Measurements from ENCODE around the gene ZCCHC2.

ZCCHC2 gene

DNA sequence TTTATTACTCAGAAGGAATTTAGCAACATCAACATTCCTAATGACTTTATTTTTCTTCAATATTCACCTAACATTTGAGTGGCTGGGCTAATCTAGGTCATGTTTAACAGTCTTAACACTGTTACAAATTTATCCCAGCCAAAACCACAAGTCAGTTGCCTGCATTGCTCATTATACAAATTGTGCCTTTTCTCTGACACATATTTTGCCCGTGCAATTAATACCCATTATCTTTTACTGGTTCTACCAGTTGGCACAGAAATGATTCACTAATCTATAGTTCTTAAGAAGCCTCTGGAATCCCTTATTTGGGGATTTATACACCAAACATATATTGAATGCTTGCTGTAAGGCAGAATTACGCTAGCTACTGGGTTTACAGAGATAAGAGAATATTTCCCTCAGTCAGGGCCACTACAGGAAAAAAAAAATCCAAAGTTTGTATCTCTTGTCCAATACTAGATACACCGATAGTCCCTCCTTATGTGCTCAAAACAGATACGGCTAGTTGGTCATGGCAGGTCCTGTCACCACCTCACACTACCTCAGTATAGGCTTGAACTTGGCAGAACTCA, 46.3 kb downstream of the ZCCHC2 start:
- TF ChIP-seq GATA3 (IDR thresholded peaks at IDR 0.05; ENCODE audit: low read depth, low read length) (no peak), GATA2 (IDR thresholded peaks at IDR 0.05; ENCODE audit: low read depth, low read length) (no peak)

DNA sequence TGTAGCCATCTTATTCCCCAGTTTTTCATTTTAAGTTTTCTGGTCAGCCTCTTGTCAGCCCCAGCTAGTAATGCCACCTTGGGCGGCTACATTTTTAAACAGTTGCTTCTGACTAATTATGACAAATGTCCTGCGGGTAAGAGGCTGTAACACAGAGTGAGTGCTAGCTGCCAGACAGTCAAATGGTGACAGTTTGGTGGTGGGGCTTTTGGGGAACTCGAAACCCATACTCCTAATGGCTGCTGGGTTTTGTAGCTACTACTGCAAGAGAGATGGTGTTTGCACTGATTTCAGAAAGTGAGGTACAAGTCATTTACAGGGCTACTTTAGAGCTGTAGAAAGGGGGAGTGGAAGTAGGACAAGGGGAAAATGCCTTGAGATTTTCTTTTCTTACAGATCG, 48.2 kb downstream of the ZCCHC2 start:
- TF ChIP-seq GATA2 (IDR thresholded peaks at IDR 0.05; ENCODE audit: low read depth, low read length) (no peak), GATA3 (IDR thresholded peaks at IDR 0.05; ENCODE audit: low read depth, low read length) (no peak)

DNA sequence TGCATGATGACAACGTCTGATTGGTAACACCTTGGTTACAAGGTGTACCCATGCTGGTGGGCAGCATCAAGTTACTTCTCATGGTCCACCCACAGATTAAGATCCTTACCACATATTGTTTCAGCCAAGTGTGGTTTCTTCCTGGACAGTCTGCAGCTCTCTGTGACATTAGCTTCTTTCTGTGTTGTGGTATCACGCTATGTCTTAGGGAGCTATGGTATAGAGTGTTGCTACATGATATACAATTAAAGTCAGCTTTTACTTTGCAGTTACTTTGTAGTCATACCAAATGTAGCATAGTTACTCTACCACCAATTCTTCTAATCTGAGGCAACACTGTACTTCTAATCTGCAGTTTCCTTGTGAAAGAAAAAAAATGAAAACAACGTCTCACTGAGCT, 48.8 kb downstream of the ZCCHC2 start:
- TF ChIP-seq GATA3 (IDR thresholded peaks at IDR 0.05; ENCODE audit: low read depth, low read length) (no peak), GATA2 (IDR thresholded peaks at IDR 0.05; ENCODE audit: low read depth, low read length) (no peak)

DNA sequence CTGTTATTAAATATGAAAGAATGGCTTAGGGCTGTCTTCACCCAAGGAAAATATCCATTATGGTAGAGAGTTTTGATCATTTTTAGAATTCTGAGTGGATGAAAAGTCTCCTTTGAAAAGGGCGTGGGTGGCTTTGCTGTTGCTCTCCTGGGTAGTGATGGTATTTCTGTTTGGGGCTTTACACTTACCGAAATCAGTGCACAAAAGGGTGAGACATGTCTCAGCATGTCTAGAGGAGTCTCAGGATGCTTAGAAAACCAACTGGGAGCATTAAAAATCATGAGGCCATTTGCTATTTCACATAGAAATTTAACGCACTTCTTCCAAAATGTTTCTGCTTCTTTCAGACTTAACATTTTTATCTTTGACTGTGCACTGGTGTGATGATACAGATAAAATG, 49.6 kb downstream of the ZCCHC2 start:
- TF ChIP-seq GATA2 (IDR thresholded peaks at IDR 0.05; ENCODE audit: low read depth, low read length) (no peak), GATA3 (IDR thresholded peaks at IDR 0.05; ENCODE audit: low read depth, low read length) (no peak)

DNA sequence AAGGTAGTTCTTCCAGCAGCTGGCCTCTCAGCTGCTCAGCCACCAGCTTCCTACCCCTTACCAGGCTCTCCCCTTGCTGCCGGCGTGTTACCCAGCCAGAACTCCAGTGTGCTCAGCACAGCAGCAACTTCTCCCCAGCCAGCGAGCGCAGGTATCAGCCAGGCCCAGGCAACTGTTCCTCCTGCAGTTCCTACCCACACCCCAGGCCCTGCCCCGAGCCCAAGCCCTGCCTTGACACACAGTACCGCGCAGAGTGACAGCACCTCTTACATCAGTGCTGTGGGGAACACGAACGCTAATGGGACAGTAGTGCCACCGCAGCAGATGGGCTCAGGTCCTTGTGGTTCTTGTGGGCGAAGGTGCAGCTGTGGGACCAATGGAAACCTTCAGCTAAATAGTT, 52.0 kb downstream of the ZCCHC2 start:
- no peak for TF ChIP-seq GATA2 (IDR thresholded peaks at IDR 0.05; ENCODE audit: low read depth, low read length)
- no peak for TF ChIP-seq GATA3 (IDR thresholded peaks at IDR 0.05; ENCODE audit: low read depth, low read length)

DNA sequence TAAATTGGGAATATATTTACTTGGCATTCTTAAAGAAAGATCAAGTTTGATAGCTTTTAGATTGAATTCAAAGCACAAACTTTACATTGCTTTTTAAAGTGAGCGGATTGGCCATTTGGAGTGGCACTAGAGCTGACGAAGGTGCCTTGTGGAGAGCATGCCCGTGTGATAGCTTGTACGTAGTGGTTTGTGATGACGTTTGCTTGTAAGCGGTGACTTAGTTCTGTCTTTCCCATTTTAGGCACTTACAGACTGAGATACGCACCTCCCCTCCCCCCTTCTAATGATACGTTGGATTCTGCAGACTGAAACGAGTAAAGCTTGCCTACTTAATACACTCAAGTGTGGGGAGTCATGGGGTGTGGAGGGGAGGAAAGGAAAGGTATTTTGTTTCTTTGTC, 53.4 kb downstream of the ZCCHC2 start:
- TF ChIP-seq GATA2 (IDR thresholded peaks at IDR 0.05; ENCODE audit: low read depth, low read length) (no peak), GATA3 (IDR thresholded peaks at IDR 0.05; ENCODE audit: low read depth, low read length) (no peak)

DNA sequence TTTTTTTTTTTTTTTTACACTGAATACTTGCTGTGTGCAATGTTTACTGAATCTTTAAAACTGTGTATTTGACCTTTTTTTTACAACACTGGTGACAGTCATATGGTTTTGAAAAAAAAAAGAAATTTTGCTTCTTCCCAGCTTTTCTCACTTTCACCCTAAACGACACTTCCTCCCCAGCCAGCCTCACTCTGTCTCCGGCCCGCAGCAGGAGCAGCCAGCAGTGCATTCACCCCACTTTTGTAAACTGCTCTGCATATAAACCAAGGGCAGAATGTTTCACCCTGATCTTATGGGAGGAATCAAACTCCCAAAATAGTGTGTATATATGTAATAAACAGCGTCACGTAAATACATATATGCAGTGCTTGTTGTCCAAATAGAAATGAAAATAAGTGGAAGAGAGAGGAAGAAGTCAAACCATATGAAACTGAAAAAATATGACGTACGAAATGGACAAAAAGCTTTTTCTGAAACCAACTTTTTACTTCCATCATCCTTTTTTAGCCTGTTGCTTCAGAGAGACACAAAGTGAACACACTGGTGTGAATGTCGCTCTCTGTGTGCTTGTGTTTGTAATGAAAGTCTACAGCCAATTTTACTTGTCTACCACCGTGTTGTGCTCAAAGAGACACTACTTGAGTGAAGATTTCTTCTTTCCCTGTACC, 54.2 kb downstream of the ZCCHC2 start:
- TF ChIP-seq GATA2 (IDR thresholded peaks at IDR 0.05; ENCODE audit: low read depth, low read length) (no peak), GATA3 (IDR thresholded peaks at IDR 0.05; ENCODE audit: low read depth, low read length) (no peak)

DNA sequence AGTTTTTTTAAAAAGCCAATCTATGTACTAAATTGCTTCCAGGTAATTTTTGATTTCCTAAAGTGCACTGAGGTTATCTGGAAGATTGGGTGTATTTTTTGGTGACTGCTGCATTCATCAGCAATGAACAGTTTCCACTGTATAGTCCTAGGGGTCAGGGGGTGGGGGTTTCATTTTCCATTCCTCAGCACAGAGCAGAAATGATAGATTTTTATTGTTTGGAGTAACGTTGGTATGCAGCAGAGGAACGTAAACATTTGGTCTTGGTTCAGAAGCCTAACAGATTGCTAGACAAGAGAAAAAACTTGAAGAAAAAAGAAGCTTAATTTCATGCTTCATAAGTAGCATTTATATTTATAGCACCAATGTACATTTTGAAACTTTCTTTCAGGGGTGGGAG, 54.9 kb downstream of the ZCCHC2 start:
- no peak for TF ChIP-seq GATA3 (IDR thresholded peaks at IDR 0.05; ENCODE audit: low read depth, low read length)
- TF ChIP-seq GATA2 (IDR thresholded peaks at IDR 0.05; ENCODE audit: low read depth, low read length): no peak

DNA sequence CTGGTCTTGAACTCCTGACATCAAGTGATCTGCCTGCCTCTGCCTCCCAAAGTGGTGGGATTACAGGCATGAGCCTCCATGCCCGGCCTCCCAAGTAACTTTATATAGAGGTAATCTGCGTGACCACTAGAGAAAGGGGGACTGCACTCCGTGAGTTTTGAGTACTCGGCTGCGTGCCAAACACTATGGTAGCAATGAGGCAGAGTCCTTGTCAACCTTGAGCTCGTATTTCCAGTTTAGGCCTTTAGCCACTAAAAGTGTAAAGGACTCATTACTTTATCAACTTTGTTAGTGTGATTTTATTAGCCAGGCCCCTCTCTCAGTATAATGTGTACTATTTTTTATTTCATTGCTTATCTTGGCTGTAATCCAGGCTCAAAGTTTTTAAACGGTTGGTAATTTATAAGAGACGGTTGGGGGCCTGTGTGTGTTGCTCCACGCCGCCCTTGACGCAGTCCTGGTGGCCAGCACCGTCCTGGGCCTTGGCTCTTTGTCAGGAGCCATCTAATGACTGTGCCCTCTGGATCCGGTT, 56.2 kb downstream of the ZCCHC2 start:
- TF ChIP-seq GATA2 (IDR thresholded peaks at IDR 0.05; ENCODE audit: low read depth, low read length) (no peak), GATA3 (IDR thresholded peaks at IDR 0.05; ENCODE audit: low read depth, low read length) (no peak)

DNA sequence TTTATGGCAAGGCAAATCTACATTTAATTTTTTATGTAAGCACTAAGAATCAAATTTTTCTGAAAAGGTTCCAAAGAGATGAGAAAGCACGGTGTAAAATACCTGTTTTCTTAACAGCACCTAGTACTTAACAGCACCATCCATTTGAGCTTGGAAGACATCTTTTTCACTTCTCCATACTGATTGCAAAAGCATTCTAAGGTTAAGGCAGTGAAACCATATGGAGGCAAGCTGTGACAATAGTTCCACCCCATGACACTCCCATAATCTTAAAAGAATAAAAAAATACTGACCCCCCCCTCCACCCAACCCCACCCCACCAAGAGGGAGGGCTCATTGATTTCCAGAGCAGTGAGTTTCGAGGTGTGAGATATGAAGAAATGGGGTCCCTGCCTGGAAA, 60.6 kb downstream of the ZCCHC2 start:
- TF ChIP-seq GATA3 (IDR thresholded peaks at IDR 0.05; ENCODE audit: low read depth, low read length) (no peak), GATA2 (IDR thresholded peaks at IDR 0.05; ENCODE audit: low read depth, low read length) (no peak)

DNA sequence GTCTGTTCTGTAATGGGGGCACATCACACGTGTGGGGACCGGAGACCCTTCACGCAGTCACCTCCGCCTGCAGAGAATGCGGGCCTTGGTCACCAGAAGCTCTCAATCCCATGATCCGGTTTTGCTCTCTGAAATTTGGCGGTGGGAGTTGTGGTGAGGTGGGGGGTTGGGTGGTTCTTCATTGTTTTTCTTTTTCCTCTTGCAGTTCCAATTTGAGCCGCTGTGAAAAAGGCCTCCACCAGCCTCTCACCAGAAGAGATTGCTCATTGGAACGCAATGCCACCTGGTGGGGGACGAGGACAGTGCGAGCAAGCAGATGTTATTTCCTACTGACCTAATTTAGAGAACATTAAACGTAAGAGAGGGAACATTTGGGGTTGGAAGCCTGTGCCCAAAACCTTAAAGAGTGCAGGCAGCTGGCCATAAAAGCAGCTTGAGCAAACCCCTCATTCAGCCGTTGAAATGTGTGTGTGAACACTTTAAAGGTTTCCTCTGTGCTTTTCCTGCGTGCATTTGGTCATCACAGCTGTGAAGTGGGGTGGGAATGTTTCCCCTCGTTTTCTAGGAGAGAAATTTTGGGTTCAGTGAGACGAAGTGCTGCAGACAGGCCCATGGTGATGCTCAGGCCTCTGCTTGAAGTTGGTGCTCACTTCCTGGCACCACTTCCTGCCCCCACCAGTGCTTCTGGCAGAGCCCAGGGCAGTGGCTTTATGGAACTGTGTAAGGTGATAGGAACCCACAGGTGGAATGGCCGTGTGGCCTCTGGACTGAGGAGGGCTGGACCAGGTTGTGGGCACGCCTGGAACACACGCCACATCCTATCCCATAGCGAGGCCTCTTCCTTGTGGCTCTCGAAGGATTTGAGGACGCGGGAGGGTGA, 61.7 kb downstream of the ZCCHC2 start:
- TF ChIP-seq GATA2 (IDR thresholded peaks at IDR 0.05; ENCODE audit: low read depth, low read length) (no peak), GATA3 (IDR thresholded peaks at IDR 0.05; ENCODE audit: low read depth, low read length) (no peak)

DNA sequence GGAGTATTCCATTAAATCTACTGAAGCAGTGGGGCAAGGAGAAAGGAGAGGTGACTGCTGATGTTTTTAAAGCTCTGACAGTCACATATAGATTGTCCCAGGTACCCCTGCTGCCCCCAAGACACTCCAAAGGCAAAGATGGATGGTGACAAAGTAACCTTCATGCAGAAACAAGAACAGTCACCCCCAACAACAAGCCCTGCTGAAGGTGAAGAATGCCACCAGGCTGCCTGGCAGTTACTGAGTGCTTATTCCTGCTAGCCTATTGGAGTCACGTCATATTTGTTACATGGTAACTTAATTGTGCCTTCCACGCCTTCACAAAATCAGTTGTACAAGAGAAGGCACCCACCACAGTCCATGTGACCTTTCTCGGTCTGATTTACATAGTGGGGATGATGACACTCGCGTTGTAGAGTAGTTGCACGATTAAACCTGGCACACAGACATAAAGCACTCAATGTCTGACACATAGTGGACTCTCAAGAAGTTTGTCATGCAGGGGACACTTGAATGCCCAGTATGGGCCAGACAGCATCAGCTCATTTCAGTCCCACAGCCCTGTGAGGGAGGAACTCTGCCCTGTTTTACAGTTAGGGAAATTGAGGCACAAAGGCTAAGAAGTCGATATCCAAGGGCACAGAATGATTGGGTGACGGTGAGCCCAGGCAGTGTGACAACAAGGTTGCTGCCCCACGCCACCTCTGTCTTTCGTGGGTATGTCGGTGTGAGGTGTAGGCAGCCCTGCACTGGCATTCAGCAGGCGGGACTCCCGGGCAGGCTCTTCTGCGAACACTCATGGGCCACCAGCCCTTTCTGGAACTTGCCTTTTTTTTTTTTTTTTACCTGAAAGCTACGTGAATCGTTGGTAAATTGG, 62.7 kb downstream of the ZCCHC2 start:
- no peak for TF ChIP-seq GATA2 (IDR thresholded peaks at IDR 0.05; ENCODE audit: low read depth, low read length)
- TF ChIP-seq GATA3 (IDR thresholded peaks at IDR 0.05; ENCODE audit: low read depth, low read length): no peak

DNA sequence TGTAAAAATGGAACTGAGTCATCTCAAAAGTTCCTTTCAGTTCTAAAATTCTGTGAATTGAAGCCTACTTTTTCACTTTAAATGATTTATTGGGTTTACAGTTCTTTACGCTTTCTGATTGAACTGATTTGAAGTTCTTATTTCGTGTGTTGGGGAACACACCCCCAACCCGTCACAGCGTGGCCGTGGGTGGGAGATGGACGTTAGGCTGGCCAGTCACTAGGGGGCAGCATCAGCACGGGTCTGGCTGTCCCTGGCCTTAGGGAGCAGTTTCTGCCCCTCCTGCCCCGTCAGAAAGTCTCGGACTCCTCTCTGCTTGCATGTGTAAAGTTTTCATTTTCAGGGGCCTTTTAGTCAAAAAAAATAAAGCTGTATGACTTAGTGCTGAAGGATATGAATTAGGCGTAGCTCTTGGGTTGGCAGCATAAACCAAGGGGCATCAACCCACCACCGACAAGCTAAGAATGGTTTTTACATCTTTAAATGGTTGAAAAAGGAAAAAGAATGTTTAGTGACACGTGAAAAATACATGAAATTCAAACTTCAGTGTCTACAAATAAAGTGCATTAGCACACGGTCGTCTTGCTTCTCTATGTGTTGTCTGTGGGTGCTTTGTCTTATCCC, 63.4 kb downstream of the ZCCHC2 start:
- TF ChIP-seq GATA2 (IDR thresholded peaks at IDR 0.05; ENCODE audit: low read depth, low read length) (no peak), GATA3 (IDR thresholded peaks at IDR 0.05; ENCODE audit: low read depth, low read length) (no peak)
